Measurements from ENCODE around the gene GDF10.

Gene GDF10

DNA sequence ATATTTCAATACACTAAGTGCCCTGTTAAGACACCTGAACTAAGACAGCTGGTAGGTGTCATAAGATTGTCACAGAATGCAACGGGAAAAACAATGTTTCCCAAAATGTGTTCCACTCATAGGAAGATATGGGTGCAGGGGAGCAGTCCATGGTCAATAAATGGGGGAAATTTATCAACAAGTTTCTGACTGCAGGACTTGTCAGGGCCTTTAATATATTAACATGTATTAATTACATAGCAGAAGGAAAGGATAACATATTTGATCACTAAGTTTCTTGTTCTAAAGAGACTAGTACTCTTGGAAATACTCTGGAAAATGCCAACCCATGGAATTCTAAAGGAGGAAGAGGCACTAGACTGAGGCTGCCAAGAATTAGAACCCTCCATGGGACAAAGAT lies 54.9 kb downstream of the GDF10 start:
- H3K27me3 Mint-ChIP-seq, result no peaks in the 10 kb centered on the region
- DNase-seq (no peak), ATAC-seq (no peak)
- no peaks in the 10 kb centered on the region for H3K4me1 Mint-ChIP-seq
- no peak overlapping the region for H3K27ac Mint-ChIP-seq
- H3K4me3 Mint-ChIP-seq, result no peak overlapping the region
- no peaks in the 10 kb centered on the region for H3K9me3 Mint-ChIP-seq

DNA sequence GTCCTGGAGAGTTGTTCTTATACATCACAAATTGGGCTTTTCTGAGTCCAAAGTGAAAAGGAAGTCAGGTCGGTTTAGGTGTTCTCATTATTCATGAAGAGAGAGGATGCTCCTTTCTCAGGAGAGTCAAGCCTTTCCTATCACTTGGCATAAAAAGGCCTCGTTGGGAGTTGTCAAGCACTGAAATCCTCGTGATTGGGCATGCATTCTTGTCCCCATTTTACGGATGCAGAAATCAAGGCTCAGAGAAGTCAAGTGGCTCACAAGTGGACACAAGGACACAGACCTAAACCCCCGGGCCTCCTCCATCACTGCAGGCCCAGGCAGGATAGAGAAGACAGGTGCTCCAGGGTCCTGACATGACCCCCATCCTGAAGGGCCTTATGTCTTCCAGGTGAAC lies 56.7 kb downstream of the GDF10 start:
- no peaks in the 10 kb centered on the region for H3K27me3 Mint-ChIP-seq
- ATAC-seq (no peak), DNase-seq (no peak)
- H3K27ac Mint-ChIP-seq, result no peak overlapping the region
- no peaks in the 10 kb centered on the region for H3K4me1 Mint-ChIP-seq
- H3K4me3 Mint-ChIP-seq, result no peak overlapping the region
- no peaks in the 10 kb centered on the region for H3K9me3 Mint-ChIP-seq

DNA sequence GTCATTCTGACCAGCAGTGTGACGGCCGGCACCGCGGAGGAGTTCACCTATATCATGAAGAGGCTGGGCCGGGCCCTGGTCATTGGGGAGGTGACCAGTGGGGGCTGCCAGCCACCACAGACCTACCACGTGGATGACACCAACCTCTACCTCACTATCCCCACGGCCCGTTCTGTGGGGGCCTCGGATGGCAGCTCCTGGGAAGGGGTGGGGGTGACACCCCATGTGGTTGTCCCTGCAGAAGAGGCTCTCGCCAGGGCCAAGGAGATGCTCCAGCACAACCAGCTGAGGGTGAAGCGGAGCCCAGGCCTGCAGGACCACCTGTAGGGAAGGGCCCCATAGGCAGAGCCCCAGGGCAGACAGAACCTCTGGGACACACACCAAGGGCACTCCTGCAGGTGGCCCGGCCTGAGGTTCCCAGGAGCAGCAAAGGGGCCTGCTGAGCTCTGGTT lies 57.2 kb downstream of the GDF10 start:
- ATAC-seq (no peak), DNase-seq (no peak)
- H3K9me3 Mint-ChIP-seq, result no peaks in the 10 kb centered on the region

DNA sequence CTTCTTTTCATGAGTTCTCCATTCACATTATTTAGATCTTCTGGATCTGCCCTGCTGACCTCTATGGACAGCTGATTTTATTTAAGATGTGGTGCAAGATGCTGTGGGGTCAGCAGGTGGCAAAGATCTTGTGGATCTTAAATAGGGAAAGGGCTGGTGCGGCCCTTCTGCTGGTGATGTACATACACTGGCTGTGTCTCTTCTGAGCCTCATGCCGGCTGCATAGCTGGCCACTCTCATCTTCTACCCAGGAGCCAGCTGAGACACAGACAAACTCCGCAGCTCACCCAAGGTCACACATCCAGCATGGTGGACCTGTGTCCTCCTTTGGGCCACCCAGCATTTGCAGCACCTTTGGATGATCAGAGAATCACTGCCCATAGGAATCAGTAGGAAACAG lies 57.9 kb downstream of the GDF10 start:
- no peak overlapping the region for H3K4me3 Mint-ChIP-seq
- DNase-seq (no peak), ATAC-seq (no peak)
- H3K4me1 Mint-ChIP-seq, result no peaks in the 10 kb centered on the region
- no peaks in the 10 kb centered on the region for H3K27me3 Mint-ChIP-seq
- H3K9me3 Mint-ChIP-seq, result no peaks in the 10 kb centered on the region
- H3K27ac Mint-ChIP-seq, result no peak overlapping the region

More for the DNA sequence above, 57.2 kb downstream of the GDF10 start:
- H3K27me3 Mint-ChIP-seq, result no peaks in the 10 kb centered on the region
- no peak overlapping the region for H3K4me3 Mint-ChIP-seq
- H3K4me1 Mint-ChIP-seq, result no peaks in the 10 kb centered on the region
- no peak overlapping the region for H3K27ac Mint-ChIP-seq

DNA sequence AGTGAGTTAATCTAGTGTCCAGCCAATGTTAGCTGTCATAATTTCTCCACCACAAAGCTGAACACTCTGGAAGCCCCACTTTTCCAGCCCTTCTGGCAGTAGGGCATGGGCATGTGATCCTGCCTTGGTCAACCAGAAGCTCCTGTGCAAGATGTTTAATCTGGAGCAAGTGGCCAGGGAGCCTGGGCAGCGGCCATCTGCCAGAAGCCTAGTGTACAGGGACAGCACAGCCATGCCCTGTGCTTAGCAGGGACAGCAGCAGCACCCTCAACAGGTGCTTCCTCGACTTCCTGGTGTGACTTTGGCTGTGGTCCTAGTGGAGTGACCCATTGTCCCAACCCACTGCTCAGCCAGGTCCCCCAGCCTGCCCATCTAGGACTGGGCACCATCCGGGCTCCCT lies 58.5 kb downstream of the GDF10 start:
- Mint-ChIP-seq H3K4me3 (no peak overlapping the region), H3K4me1 (no peaks in the 10 kb centered on the region), H3K27ac (no peak overlapping the region), H3K27me3 (no peaks in the 10 kb centered on the region), H3K9me3 (no peaks in the 10 kb centered on the region)
- no peak for DNase-seq
- ATAC-seq, result no peak

DNA sequence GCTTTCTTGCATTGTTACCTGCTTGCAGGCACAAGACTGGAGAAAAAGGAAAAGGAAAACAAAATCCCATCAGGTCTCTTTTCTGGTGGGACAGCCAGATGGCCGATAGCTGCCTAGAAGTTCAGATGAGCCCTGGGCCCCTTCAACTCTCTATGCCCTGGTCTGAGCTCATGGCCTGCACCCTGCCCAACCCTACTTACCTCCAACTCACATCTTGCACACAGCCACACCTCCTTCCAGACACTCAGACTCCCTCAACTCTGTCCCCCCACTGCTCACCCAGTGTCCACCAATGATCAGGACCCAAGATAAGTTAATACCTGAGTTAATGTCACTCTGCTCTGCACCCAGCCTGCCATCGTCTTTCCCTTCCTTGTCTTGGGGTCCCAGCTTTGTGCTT lies 59.1 kb downstream of the GDF10 start:
- DNase-seq, result no peak
- Mint-ChIP-seq H3K4me3 (no peak overlapping the region), H3K27me3 (no peaks in the 10 kb centered on the region), H3K4me1 (no peaks in the 10 kb centered on the region), H3K9me3 (no peaks in the 10 kb centered on the region), H3K27ac (no peak overlapping the region)
- no peak for ATAC-seq

DNA sequence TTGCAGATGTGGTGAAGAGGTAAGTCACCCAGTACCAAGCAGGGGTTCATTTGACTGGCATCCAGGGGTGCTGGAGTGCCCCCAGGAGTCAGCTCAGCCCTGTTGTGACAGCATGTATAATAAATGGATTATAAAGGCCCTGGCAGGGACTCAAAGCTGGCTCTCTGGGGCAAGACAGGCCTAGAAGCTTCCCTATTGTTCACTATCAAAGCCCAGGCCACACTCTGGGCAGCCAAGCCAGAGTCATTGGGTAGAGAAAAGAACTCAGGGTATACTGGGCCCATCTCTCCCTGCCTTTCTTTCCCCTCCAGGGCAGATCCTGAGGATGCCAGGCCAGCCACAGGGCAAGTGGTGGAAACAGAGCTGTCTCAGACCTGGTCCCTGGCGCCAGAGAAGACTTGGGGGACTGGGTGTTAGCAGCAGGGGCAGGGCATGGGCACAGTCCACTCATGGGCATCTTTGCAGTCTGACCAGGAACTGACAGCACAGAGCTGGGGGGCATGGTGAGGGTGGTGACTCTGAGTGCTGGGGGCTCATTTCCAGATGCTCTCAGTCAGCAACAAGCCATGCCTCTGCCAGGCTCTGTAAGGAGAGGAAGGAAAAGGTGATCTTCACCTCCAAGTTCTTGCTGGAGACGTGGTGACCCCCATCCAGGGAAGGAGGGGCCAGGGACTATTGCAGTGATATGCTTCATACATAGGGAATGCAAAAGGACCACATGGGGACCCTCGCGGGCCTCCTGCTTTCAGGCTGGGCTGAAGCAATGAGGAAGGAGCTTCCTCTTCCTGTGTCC lies 59.8 kb downstream of the GDF10 start:
- H3K4me1 Mint-ChIP-seq, result no peaks in the 10 kb centered on the region
- no peak overlapping the region for H3K27ac Mint-ChIP-seq
- no peaks in the 10 kb centered on the region for H3K9me3 Mint-ChIP-seq
- no peak overlapping the region for H3K4me3 Mint-ChIP-seq
- no peak for DNase-seq
- H3K27me3 Mint-ChIP-seq, result no peaks in the 10 kb centered on the region
- no peak for ATAC-seq

DNA sequence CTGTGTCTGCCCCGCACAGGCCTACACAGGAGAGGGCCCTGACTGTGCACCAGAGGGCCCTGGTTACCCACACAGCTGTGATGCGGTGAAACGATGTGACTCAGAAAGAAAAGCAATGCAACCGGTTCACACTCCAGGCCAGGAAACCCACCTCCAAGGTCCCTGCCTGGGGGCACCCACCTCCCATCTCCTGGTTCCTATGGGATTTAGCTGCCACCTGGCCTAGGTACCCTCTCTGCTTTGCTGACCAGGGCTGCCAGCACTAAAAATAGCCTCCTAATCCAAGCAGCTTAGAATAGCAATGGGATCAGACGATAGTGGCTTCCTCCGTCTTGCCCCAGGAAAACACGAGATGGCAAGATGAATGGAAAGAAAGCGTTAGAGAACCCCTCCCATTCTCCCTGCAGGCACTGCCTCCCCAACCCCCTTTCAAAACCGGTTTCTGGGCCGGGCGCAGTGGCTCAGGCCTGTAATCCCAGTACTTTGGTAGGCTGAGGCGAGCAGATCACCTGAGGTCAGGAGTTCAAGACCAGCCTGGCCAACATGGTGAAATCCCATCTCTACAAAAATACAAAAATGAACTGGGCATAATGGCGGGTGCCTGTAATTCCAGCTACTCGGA lies 60.5 kb downstream of the GDF10 start:
- no peak overlapping the region for H3K27ac Mint-ChIP-seq
- ATAC-seq (peak; percentile 37), DNase-seq (no peak)
- H3K9me3 Mint-ChIP-seq, result no peaks in the 10 kb centered on the region
- no peak overlapping the region for H3K4me3 Mint-ChIP-seq
- no peaks in the 10 kb centered on the region for H3K27me3 Mint-ChIP-seq
- no peaks in the 10 kb centered on the region for H3K4me1 Mint-ChIP-seq

DNA sequence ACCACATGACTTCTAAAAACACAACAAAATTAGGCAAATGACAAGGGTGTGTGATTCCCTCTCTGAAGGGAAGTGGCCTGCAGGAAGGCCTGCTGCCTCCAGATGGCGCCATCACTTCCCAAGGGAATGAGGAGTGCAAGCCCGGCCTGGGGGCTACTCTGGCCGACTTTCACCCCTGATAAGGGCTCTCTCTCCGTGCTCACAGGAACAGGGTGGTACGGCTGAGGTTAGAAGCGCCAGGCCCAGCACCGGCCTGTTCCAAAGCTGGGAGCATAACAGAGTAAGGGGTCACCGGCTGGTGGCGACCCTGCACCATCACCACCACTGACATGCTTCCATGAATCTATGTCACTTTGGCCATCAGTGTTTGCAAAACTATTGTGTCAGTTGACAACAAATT lies 61.3 kb downstream of the GDF10 start:
- no peaks in the 10 kb centered on the region for H3K27me3 Mint-ChIP-seq
- no peak overlapping the region for H3K4me3 Mint-ChIP-seq
- no peaks in the 10 kb centered on the region for H3K9me3 Mint-ChIP-seq
- DNase-seq (no peak), ATAC-seq (no peak)
- no peak overlapping the region for H3K27ac Mint-ChIP-seq
- no peaks in the 10 kb centered on the region for H3K4me1 Mint-ChIP-seq

DNA sequence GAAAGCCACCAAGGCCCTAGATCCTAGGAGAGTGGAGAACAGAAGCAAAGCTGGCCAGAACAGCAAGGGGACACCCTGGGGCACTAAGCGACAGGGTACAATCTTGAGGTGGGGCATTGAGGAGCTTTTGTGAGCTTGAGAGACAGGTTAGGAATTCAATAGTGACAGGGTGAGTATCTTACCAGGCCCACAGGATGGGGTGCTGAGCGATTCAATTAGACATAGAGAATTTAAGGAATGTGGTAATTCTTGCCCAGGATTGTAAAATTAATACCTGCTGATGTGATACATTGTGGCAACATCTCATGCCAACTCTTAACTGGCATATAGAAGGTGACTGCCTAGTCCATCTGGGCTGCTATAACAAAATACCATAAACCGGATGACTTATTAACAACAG lies 62.2 kb downstream of the GDF10 start:
- Mint-ChIP-seq H3K27ac (no peak overlapping the region), H3K27me3 (no peaks in the 10 kb centered on the region), H3K9me3 (no peaks in the 10 kb centered on the region), H3K4me3 (no peak overlapping the region), H3K4me1 (no peaks in the 10 kb centered on the region)
- no peak for ATAC-seq
- DNase-seq, result no peak
